Hepatic stellate cell (primary cell): Measurements from ENCODE around the gene SCYL1.

Experiments
- DNase-seq: peaks from one replicate; pipeline ENCODE4 v3.0.0; 2011; ENCODE audit warnings: low spot score

SCYL1 gene

DNA sequence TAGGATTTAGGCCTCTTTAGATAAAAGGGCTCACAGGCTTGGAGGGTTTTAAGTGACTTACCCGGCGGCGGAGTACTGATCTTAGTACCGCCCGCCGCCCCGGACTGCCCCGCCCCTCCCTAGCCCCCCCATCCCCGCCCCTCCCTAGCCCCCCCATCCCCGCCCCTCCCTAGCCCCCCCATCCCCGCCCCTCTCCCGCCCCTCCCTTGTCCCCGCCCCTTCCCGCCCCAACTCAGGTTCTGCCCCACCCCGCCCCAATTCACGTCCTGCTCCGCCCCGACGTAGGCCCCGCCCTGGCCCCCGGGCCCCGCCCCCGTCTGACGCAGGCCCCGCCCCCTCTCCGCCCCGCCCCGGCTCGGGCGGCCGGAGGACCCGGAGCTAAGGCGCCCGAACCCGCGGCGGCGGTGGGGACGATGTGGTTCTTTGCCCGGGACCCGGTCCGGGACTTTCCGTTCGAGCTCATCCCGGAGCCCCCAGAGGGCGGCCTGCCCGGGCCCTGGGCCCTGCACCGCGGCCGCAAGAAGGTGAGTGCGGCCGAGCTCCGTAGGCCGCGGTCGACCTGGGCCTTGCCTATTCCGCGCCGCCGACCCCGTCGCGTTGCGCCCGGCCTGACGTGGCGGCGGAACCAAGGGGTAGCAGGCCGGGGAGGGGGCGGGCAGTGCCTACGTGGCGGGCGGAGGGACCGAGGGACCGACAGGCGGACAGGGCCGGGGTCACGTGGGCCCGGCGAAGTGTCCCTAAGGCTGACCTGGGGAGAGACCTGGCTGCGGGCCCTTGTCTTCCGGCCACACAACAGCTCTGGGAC lies at the start of gene SCYL1:
SCYL1 (plus strand) TSS at position 343 of the 805 bp plus-strand sequence; CDS start at position 414, 71 bp downstream.
- peak; percentile 82 for DNase-seq

GRCh38 chr11:65476632-65477148 lies 48.2 kb upstream of the SCYL1 start:
- DNase-seq, result no peak

- peak; percentile 95 for DNase-seq
Measured at GRCh38 chr11:65477149-65477965, 47.5 kb upstream of the SCYL1 start.

DNA sequence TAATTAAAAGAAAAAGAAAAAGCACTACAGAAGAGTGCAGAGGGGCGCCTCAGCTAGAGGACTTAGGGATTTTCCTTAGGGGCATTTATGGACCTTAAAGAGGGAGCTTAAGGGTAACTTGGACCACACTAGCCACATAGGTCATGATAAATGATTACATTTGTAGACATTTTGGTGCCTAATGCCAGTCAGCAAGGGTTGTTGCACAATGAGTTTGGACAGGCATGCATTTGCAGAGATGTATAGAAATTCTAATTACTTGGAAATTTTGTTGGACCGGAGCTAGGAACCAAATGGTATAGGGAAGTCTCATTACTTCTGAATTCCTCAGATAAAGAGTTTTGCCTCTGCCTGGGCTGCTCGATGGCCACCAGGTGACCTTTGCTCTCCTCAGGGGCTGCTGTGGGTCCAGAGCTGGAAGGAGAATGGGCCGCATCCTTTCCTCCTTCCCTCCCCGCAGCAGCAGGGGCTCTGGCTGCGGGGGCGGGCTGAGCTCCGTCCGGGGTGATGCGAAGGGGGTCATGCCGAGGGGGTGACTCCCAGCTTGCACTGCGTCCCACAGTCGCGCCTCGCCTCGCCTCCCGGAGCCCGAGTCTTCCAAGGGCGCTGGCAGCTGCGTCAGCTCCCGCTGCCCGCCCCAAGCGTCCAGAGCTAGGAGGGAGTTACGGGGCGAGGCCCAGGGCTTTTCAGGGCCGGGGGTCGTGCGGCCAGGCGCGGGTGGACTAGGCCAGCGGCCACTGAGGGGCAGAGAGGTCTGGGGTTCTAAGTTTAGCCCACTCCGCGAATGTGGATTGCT lies 46.3 kb upstream of the SCYL1 start:
- no peak for DNase-seq

DNA sequence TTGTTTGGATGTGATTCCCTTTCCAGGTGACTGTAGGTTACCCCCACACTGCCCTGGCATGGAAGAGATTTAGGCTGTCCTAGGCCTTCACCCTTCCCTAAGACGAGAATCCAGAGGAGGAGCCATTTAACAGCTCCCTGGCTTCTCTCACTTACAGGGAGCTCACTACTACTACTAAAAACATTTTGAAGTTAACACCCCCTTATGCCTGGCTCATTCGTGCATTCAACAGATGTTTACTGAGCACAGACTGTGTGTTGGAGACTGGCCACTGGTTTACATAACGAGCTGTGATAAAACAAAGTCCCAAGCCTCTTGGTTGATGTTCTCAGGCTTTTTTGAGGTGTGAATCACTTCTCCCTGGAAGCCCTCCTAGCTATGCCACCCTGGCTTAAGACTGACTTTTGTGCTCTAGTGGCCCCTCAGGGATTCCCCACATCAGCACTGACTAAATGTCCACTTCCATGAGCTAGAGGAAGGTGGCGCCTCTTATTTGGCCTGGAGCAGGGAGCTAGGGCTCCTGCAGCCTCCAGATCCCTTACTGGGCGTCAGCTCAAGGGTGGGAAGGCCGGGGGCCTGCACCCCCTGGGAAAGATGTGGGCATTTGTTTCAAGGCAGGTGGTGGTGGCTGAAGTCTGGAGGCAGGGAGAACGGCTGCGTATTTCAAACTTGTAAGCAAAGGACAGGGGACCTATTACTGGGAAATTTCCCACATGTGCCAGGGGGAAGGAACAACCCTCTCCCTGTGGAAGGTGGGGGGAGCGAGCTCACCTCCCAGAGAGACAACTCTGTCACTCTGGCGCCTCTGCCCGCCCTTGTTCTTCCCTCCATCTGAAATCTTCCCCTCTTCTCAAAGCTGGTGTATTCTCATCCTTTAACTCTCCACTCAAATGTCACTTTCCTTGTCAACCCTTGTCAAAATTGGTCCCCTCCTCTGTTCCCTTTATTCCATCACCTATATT lies 45.4 kb upstream of the SCYL1 start:
- peak; percentile 63 for DNase-seq

- no peak for DNase-seq
Measured at GRCh38 chr11:65482306-65482850, 42.5 kb upstream of the SCYL1 start.

DNA sequence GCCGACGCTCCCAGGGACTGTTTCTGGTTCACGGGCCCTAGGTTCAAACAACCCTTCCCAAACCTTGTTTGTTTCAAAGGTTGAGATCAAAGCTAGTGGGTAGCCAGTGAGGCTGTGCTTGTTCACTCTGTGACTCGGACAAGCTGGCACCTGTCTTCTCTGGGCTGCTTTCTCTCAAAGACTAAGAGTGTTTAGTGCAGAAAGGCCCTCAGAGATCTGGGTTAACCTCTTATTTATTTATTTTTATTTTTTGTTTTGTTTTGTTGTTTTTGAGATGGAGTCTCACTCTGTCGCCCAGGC lies 39.0 kb upstream of the SCYL1 start:
- no peak for DNase-seq

DNA sequence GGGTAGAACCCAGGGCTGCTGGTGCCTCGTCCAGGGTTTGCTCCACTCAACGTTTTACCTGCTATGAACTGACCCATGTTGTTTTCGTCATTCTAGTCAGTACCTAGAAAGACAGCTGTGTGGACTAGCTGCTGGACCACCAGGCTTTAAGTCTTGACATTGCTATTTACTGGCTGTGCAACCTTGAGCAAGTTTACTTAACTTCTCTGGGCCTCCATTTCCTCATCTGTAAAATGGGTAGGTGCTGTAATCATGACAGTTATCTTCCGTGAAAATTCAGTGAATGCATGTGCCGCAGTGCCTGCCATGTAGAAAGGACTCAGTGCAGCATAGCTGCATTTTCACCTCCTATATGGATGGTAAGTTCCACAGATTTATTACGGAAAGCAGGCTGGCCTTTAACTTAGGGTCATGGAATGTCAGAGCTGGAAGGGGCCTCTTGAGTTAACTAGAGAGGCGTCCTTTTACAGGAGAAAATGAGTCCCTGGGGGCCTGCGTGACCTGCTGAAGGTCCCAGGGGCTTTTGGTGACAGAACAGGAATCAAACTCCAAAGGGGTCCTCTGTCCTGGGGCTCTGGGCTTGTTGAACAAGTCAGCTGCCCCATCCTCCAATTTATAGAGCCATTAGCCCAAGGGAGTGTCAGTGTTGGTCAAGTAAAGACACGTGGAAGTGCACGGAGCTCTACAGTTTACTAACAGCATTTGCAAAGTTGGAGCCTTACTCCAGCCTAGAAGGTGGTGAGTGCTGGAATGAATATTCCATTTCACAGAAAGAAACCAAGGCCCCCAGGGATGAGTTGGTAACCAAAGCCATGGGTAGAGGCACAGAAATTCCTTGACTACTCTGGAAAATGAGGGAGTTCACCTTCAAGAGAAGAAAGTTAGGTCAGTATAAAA lies 38.1 kb upstream of the SCYL1 start:
- no peak for DNase-seq

DNA sequence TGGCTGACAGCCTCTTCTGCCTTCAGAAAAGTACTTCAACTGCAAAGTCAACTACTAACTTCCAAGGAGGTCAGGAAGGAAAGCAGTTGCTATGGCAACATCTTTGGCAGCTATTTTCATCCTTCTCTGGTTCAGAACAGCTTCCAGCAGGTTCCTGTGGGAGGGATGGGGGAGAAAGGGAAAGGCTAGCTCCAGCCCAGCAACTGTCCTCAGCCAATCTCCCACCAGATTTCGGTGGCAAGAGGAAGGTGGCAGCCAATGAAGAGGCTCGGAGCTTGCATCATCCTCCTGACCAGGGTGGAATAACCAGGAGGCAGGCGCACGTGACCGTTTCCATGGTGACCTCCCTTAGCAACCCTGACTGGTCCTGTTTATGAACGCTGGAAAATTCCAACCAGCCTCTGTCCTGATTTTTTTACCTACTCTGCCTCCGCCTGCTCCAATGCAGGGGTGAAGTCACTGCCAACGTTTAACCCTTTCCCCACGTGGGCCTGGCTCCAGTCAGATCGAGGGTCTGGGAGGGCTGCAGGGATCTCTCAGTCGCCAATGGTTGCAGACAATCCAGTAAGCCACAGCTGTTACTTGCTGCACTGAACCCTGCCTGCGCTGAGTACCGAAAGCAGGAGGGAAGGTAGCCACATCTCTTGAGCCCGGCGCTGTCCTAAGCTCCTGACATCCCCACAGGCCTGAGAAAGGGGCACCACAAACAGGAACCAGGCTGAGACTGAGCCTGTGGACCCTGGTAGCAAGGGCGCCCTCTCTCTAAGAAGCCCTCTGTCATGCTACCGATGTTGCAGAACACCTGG lies 37.2 kb upstream of the SCYL1 start:
- peak; percentile 95 for DNase-seq

DNA sequence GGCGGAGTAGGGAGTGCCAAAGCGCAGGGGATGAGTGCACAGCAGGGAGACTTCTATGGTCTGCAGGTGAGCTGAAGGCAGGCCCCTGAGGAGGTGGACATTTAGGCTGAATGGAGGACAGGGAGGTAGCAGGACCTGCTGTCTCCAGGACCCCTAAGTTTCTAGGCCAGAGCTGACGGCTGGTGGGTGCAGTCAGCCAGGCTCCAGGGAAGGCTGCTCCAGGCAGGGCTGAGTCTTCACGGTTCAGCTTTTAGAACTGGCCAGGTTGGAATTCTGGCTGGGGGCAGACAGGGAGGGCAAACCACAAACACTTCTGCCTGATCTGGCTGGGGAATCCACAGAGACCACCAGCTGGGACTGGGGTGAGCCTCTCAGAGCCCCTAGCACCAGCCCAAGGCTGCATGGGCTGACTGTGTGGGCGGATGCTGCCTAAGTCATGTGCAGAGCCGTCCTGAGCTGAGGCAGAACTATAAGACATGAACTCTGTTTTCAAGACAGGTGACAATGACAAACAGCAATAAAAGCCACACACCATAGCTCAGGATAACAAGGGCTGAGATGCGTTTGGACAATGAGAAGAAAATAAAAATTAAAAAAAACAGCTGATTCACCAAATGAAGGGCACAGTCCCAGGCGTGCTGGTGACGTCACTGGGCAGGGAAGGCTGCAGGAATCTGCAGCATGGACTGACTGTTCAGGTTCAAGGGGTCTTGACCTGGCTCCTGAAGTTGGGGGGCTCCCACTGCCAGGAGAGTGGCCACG lies 36.4 kb upstream of the SCYL1 start:
- DNase-seq, result no peak

- DNase-seq, result peak; percentile 73
Measured at GRCh38 chr11:65489035-65489705, 35.7 kb upstream of the SCYL1 start.

GRCh38 chr11:65489706-65490320 lies 35.1 kb upstream of the SCYL1 start:
- DNase-seq, result no peak

- DNase-seq, result no peak
Measured at GRCh38 chr11:65491163-65491465, 33.8 kb upstream of the SCYL1 start.

- peak; percentile 57 for DNase-seq
Measured at GRCh38 chr11:65491614-65492386, 33.1 kb upstream of the SCYL1 start.

DNA sequence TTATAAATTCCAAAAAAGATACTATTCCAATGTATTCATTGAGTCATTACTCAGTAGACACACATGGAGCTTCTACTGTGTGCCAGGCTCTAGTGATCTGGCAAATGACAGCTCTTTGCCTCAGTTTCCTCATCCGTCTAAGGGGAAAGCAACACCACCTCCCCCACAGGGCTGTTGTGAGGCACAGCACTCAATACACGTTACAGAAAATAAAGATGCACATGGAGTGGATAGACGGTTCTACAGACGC lies 32.6 kb upstream of the SCYL1 start:
- no peak for DNase-seq

GRCh38 chr11:65492637-65493366 lies 32.1 kb upstream of the SCYL1 start:
- no peak for DNase-seq
